Activated CD8-positive, alpha-beta T cell treated with anti-CD3 and anti-CD28 coated beads for 36 hours (primary cell): ENCODE data around the gene NUDC. TPM values are rescaled to one million over a fixed set of nuclear protein-coding genes. Genes with fewer than 3 reads are reported as not detected.

Source experiments
- ATAC-seq: fragments of 200-7000 bp; cut with Tn5 transposase; one replicate; pipeline ENCODE4 v1.10.0; 2021; ENCODE audit warnings: mild to moderate bottlenecking, moderate library complexity
- CTCF ChIA-PET: fragments of 350-600 bp; sonication (Branson Sonifier 250); formaldehyde crosslinking; loops from one replicate; lab custom pipeline; 2021; ENCODE audit warnings: antibody characterized with exemption; lab: Charles Lee
- POLR2A ChIA-PET: fragments of 350-600 bp; sonication (Branson Sonifier 250); formaldehyde crosslinking; loops from one replicate; lab custom pipeline; 2021; ENCODE audit warnings: antibody characterized with exemption; lab: Charles Lee
- DNase-seq: peaks from one replicate; pipeline ENCODE4 v3.0.0-alpha.2; 2020
- H3K27ac Mint-ChIP-seq: one replicate; pipeline ENCODE4 v1.8.0; 2021; ENCODE audit warnings: mild to moderate bottlenecking, mixed read lengths
- H3K27me3 Mint-ChIP-seq: one replicate; pipeline ENCODE4 v1.8.0; 2021; ENCODE audit warnings: mixed read lengths
- H3K36me3 Mint-ChIP-seq: one replicate; pipeline ENCODE4 v1.8.0; 2021; ENCODE audit warnings: low read depth, mixed read lengths
- H3K4me1 Mint-ChIP-seq: one replicate; pipeline ENCODE4 v1.8.0; 2021; ENCODE audit warnings: low read depth, mixed read lengths
- H3K4me3 Mint-ChIP-seq: one replicate; pipeline ENCODE4 v1.8.0; 2021; ENCODE audit warnings: mild to moderate bottlenecking, moderate library complexity, mixed read lengths
- H3K9me3 Mint-ChIP-seq: one replicate; pipeline ENCODE4 v1.8.0; 2021; ENCODE audit warnings: mixed read lengths
- CTCF ChIP-seq: fragments of 200-600 bp; IDR thresholded peaks from one replicate; pipeline ENCODE4 v1.8.0; 2022; ENCODE audit warnings: antibody characterized with exemption, mild to moderate bottlenecking
- intact Hi-C: fragments of 100-400 bp; cut with micrococcal nuclease; formaldehyde crosslinking; loops from one replicate; pipeline ENCODE4 v1.10.0; 2022
- total RNA-seq, 2 experiments: library from RNA; stranded (reverse); gene quantifications; one replicate each; pipeline ENCODE4 v1.2.3, GENCODE V29; 2021

Gene NUDC
- total RNA-seq, 2 experiments from 2014 or later: 97.0 to 103 TPM

- no peaks in the 10 kb centered on the region for H3K36me3 Mint-ChIP-seq
- H3K27ac Mint-ChIP-seq: no peak overlapping the region
- peaks cover 6% of the 10 kb centered on the region for H3K27me3 Mint-ChIP-seq
- intact Hi-C loops: no loop called here
- DNase-seq (no peak), ATAC-seq (no peak)
- H3K4me3 Mint-ChIP-seq: no peak overlapping the region
- ChIA-PET CTCF (no interaction called here), POLR2A (no interaction called here)
- no peak for TF ChIP-seq CTCF
- H3K4me1 Mint-ChIP-seq: no peaks in the 10 kb centered on the region
- H3K9me3 Mint-ChIP-seq: no peaks in the 10 kb centered on the region
These were observed 50.0 kb downstream of the NUDC start for GRCh38 chr1:26971590-26971989.

- ATAC-seq (no peak), DNase-seq (no peak)
- Mint-ChIP-seq H3K27ac (no peak overlapping the region), H3K36me3 (no peaks in the 10 kb centered on the region), H3K4me1 (no peaks in the 10 kb centered on the region), H3K27me3 (peaks cover 4% of the 10 kb centered on the region), H3K4me3 (no peak overlapping the region), H3K9me3 (no peaks in the 10 kb centered on the region)
- intact Hi-C loops: no loop called here
- TF ChIP-seq CTCF: no peak
- ChIA-PET POLR2A (no interaction called here), CTCF (no interaction called here)
These were observed 50.8 kb downstream of the NUDC start for GRCh38 chr1:26972390-26972789.

GRCh38 chr1:26972821-26973220 is 51.3 kb downstream of the NUDC start:
- CTCF ChIA-PET: interaction anchor here (1.1 kb wide), 1 partner anchor 73 kb away, joined by 4 read pairs; no protein-coding TSS in a partner anchor
- intact Hi-C loops: no loop called here
- ATAC-seq (no peak), DNase-seq (no peak)
- peaks cover 4% of the 10 kb centered on the region for H3K27me3 Mint-ChIP-seq
- H3K27ac Mint-ChIP-seq: no peak overlapping the region
- H3K4me1 Mint-ChIP-seq: no peaks in the 10 kb centered on the region
- TF ChIP-seq CTCF: no peak
- H3K36me3 Mint-ChIP-seq: no peaks in the 10 kb centered on the region
- POLR2A ChIA-PET: interaction anchor here (0.7 to 1.1 kb wide), 2 partner anchors 10 to 83 kb away, joined by 3 read pairs; partner anchors contain the start of gene GPN2
- no peaks in the 10 kb centered on the region for H3K9me3 Mint-ChIP-seq
- no peak overlapping the region for H3K4me3 Mint-ChIP-seq

DNA sequence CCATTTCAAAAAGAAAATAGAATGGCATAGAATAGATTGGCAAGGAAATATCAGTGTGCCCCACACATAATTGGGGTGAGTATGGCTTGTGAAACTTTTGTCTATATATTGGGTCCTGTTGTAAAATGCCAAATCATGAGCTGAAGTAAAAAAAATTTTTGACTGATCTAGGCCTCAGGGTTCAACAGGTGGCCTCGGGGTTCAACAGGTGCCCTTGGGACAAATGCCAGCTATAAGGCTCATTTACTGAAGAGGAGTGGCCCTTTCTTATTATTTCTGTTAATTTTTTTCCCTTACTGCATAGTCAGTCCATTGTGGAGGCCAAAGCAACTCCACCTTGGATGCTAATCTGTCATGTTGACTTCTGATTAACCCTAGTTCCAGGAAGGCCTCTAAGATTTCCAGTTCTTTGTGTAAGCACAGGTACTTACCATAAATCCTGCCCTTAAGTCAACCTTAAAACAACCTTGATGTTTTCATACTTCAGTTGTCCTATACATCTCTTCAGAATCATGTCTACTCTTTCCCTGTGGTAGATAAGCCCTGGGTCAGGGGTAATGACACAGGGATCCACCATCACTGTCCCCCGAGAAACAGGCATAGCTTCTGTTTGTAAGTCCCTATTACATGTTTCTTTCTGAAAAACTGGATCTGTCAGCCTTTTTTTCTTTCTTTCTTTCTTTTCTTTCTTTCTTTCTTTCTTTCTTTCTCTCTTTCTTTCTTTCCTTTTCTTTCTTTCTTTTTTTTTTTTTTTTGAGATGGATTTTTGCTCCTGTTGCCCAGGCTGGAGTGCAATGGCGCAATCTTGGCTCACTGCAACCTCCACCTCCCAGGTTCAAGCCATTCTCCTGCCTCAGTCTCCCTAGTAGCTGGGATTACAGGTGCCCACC is 55.3 kb downstream of the NUDC start:
- TF ChIP-seq CTCF: no peak

DNA sequence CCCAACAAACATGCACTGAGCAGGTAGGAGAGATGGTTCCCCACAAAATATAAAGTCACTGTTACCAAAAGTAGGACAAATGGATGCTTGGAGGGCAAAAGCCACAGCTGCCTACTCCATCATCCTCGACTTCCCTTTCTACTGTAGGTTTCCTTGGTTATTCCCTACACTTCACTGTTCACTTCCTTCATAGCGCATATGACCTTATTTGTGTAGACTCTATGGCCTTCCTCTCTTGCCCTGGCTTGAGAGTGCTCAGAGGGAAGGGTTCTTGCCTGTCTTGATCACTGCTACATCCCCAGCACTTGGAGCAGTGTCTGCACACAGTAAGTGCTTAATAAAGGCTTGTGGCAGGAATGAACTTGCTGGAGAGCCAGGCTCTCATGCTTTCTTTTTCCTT is 57.4 kb downstream of the NUDC start:
- no peak overlapping the region for H3K4me3 Mint-ChIP-seq
- H3K36me3 Mint-ChIP-seq: no peaks in the 10 kb centered on the region
- peaks cover under 1% of the 10 kb centered on the region for H3K4me1 Mint-ChIP-seq
- CTCF ChIA-PET: interaction anchor here (1.0 kb wide), 1 partner anchor 19 kb away, joined by 4 read pairs; no protein-coding TSS in a partner anchor
- DNase-seq: no peak
- peaks cover 12% of the 10 kb centered on the region for H3K27me3 Mint-ChIP-seq
- ATAC-seq: no peak
- H3K27ac Mint-ChIP-seq: no peak overlapping the region
- intact Hi-C loops: no loop called here
- POLR2A ChIA-PET: no interaction called here
- TF ChIP-seq CTCF: no peak
- no peaks in the 10 kb centered on the region for H3K9me3 Mint-ChIP-seq

More for the DNA sequence above, 55.3 kb downstream of the NUDC start:
- Mint-ChIP-seq H3K36me3 (no peaks in the 10 kb centered on the region), H3K4me3 (no peak overlapping the region), H3K27ac (no peak overlapping the region), H3K27me3 (peaks cover 7% of the 10 kb centered on the region), H3K4me1 (no peaks in the 10 kb centered on the region), H3K9me3 (no peaks in the 10 kb centered on the region)
- CTCF ChIA-PET: interaction anchor here (1.3 kb wide), 1 partner anchor 20 kb away, joined by 3 read pairs; no protein-coding TSS in a partner anchor
- intact Hi-C loops: no loop called here
- ATAC-seq: no peak
- POLR2A ChIA-PET: no interaction called here
- no peak for DNase-seq
